WTC11 (cell line): Measurements from ENCODE around the gene SMAD6. TPM values are rescaled to one million over a fixed set of nuclear protein-coding genes. Genes with fewer than 3 reads are reported as not detected.

Source experiments
- ATAC-seq: fragments of 200-7000 bp; cut with Tn5 transposase; 2 replicates; pipeline ENCODE4 v1.10.0; 2021; ENCODE audit warnings: mild to moderate bottlenecking, moderate library complexity
- CTCF ChIA-PET: fragments of 300-600 bp; sonication (Branson Sonifier 250); formaldehyde crosslinking; loops from one replicate; lab custom pipeline; 2021; ENCODE audit warnings: antibody characterized with exemption; lab: Charles Lee
- POLR2A ChIA-PET: fragments of 350-600 bp; sonication (Branson Sonifier 250); formaldehyde crosslinking; loops from one replicate; lab custom pipeline; 2021; ENCODE audit warnings: antibody characterized with exemption; lab: Charles Lee
- DNase-seq: peaks from one replicate; pipeline ENCODE4 v3.0.0; 2021; ENCODE audit warnings: low spot score
- H3K27ac Mint-ChIP-seq: 2 replicates; pipeline ENCODE4 v1.8.0; 2021; ENCODE audit warnings: mixed read lengths
- H3K27me3 Mint-ChIP-seq: 2 replicates; pipeline ENCODE4 v1.8.0; 2021; ENCODE audit warnings: low read depth, mild to moderate bottlenecking, moderate library complexity, mixed read lengths
- H3K36me3 Mint-ChIP-seq: 2 replicates; pipeline ENCODE4 v1.8.0; 2021; ENCODE audit warnings: mixed read lengths
- H3K4me1 Mint-ChIP-seq: 2 replicates; pipeline ENCODE4 v1.8.0; 2022; ENCODE audit warnings: mixed read lengths
- H3K4me3 Mint-ChIP-seq: 2 replicates; pipeline ENCODE4 v1.8.0; 2021; ENCODE audit warnings: mild to moderate bottlenecking, moderate library complexity, mixed read lengths
- H3K9me3 Mint-ChIP-seq: 2 replicates; pipeline ENCODE4 v1.8.0; 2021; ENCODE audit warnings: mixed read lengths
- ETV6 ChIP-seq: sonication (generic); formaldehyde crosslinking; IDR thresholded peaks from 2 replicates; pipeline ENCODE4 v1.8.1; 2022; ENCODE audit warnings: mild to moderate bottlenecking, missing genetic modification reagents
- IRF2 ChIP-seq: sonication (generic); formaldehyde crosslinking; IDR thresholded peaks from 2 replicates; pipeline ENCODE4 v1.8.0; 2022; ENCODE audit warnings: low read depth, missing genetic modification reagents, borderline replicate concordance
- NFE2L1 ChIP-seq: sonication (generic); formaldehyde crosslinking; IDR thresholded peaks from 2 replicates; pipeline ENCODE4 v1.8.1; 2023; ENCODE audit warnings: missing genetic modification reagents
- NR3C1 ChIP-seq: sonication (generic); formaldehyde crosslinking; conservative IDR thresholded peaks from 2 replicates; pipeline ENCODE4 v1.8.1; 2023; ENCODE audit warnings: low read depth, mild to moderate bottlenecking, missing genetic modification reagents
- RORB ChIP-seq: fragments of 250-450 bp; sonication (Bioruptor Pico); IDR thresholded peaks from 2 replicates; pipeline ENCODE4 v1.9.0; 2021; ENCODE audit warnings: mild to moderate bottlenecking
- SP1 ChIP-seq: sonication (generic); formaldehyde crosslinking; conservative IDR thresholded peaks from 2 replicates; pipeline ENCODE4 v1.8.1; 2022; ENCODE audit warnings: missing genetic modification reagents
- TEAD1 ChIP-seq: sonication (generic); formaldehyde crosslinking; IDR thresholded peaks from 2 replicates; pipeline ENCODE4 v1.8.0; 2022; ENCODE audit warnings: mild to moderate bottlenecking, missing genetic modification reagents
- ZBTB21 ChIP-seq: sonication (generic); formaldehyde crosslinking; IDR thresholded peaks from 2 replicates; pipeline ENCODE4 v1.8.1; 2023; ENCODE audit warnings: mild to moderate bottlenecking, missing genetic modification reagents, borderline replicate concordance
- ZNF121 ChIP-seq: sonication (generic); formaldehyde crosslinking; IDR thresholded peaks from 2 replicates; pipeline ENCODE4 v1.8.0; 2023; ENCODE audit warnings: missing genetic modification reagents
- ZNF219 ChIP-seq: sonication (generic); formaldehyde crosslinking; IDR thresholded peaks from 2 replicates; pipeline ENCODE4 v1.8.0; 2023; ENCODE audit warnings: missing genetic modification reagents, mild to moderate bottlenecking, borderline replicate concordance
- ZNF232 ChIP-seq: sonication (generic); formaldehyde crosslinking; IDR thresholded peaks from 2 replicates; pipeline ENCODE4 v1.8.0; 2022; ENCODE audit warnings: mild to moderate bottlenecking, missing genetic modification reagents
- ZNF423 ChIP-seq: fragments of 250-450 bp; sonication (Bioruptor Pico); IDR thresholded peaks from 2 replicates; pipeline ENCODE4 v2.1.2; 2022; ENCODE audit warnings: mild to moderate bottlenecking, moderate library complexity
- total RNA-seq: library from RNA; stranded (reverse); gene quantifications from 3 replicates; pipeline ENCODE4 v1.2.3, GENCODE V29; 2021
- TF ChIP-seq, protein P1 (sequence below): sonication (generic); formaldehyde crosslinking; IDR thresholded peaks from 2 replicates; pipeline ENCODE4 v1.8.1; 2023; ENCODE audit warnings: mild to moderate bottlenecking, missing genetic modification reagents, borderline replicate concordance
- TF ChIP-seq, protein P2 (sequence below): fragments of 200-600 bp; IDR thresholded peaks from 2 replicates; pipeline ENCODE4 v1.8.0; 2022; ENCODE audit warnings: antibody characterized with exemption
- TF ChIP-seq, protein P3 (sequence below): fragments of 250-450 bp; sonication (Bioruptor Pico); IDR thresholded peaks from 2 replicates; pipeline ENCODE4 v1.9.0; 2021; ENCODE audit warnings: mild to moderate bottlenecking
- TF ChIP-seq, protein P4 (sequence below): fragments of 250-450 bp; sonication (Bioruptor Pico); IDR thresholded peaks from 2 replicates; pipeline ENCODE4 v1.9.0; 2021; ENCODE audit warnings: mild to moderate bottlenecking
- TF ChIP-seq, protein P5 (sequence below): fragments of 250-450 bp; sonication (Bioruptor Pico); IDR thresholded peaks from 2 replicates; pipeline ENCODE4 v1.8.0; 2021; ENCODE audit warnings: mild to moderate bottlenecking
- TF ChIP-seq, protein P6 (sequence below): fragments of 250-450 bp; sonication (Bioruptor Pico); IDR thresholded peaks from 2 replicates; pipeline ENCODE4 v2.1.2; 2022; ENCODE audit warnings: mild to moderate bottlenecking, moderate library complexity

SMAD6 gene
- total RNA-seq, 1 experiment from 2014 or later: 13.9 TPM

DNA sequence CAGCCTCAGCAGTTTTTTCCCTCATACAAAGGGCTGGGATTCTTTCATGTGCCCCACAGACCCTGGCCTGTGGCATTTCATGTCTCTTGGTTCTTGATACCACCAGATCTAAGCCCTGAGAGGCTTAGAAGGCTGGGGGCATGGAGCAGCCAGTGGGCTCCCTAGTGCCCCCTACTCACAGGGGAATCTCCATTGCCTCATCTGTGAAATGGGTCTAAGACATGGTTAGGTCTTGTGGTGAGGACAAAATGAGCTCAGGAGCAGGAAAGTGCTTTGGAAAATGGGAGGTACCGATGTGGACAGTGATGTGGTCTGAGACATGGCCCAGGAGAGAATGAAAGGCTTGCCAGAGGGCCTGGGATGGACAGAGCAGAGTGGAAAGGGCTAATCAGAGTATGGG, 94.3 kb downstream of the SMAD6 start (continued):
- TF ChIP-seq, protein P1, sequence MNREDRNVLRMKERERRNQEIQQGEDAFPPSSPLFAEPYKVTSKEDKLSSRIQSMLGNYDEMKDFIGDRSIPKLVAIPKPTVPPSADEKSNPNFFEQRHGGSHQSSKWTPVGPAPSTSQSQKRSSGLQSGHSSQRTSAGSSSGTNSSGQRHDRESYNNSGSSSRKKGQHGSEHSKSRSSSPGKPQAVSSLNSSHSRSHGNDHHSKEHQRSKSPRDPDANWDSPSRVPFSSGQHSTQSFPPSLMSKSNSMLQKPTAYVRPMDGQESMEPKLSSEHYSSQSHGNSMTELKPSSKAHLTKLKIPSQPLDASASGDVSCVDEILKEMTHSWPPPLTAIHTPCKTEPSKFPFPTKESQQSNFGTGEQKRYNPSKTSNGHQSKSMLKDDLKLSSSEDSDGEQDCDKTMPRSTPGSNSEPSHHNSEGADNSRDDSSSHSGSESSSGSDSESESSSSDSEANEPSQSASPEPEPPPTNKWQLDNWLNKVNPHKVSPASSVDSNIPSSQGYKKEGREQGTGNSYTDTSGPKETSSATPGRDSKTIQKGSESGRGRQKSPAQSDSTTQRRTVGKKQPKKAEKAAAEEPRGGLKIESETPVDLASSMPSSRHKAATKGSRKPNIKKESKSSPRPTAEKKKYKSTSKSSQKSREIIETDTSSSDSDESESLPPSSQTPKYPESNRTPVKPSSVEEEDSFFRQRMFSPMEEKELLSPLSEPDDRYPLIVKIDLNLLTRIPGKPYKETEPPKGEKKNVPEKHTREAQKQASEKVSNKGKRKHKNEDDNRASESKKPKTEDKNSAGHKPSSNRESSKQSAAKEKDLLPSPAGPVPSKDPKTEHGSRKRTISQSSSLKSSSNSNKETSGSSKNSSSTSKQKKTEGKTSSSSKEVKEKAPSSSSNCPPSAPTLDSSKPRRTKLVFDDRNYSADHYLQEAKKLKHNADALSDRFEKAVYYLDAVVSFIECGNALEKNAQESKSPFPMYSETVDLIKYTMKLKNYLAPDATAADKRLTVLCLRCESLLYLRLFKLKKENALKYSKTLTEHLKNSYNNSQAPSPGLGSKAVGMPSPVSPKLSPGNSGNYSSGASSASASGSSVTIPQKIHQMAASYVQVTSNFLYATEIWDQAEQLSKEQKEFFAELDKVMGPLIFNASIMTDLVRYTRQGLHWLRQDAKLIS (CRISPR knock-in tag): no peak
- TF ChIP-seq IRF2: no peak
- no peak for TF ChIP-seq ZNF121 (CRISPR knock-in tag)

DNA sequence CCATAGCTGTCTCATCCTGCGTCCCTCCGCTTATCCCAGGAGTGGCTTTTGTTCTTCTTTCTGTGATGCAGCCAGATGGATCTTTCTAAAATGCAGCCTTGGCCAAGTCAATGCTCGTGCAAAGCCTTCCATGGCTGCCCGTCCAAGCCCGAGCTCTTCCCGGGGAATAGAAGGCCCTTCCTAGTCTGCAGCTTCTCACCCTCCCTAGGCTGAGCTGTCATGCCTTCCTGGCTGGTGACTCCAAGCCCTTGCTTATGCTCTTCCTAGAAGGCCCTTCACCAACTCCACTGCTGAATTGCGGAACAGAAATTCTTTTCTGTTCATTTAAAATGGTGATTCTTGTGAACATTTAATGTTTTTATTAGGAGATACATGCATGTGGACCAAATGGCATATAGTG, 95.9 kb downstream of the SMAD6 start:
- no peak for ATAC-seq
- no peaks in the 10 kb centered on the region for H3K36me3 Mint-ChIP-seq
- no peak for TF ChIP-seq RORB (CRISPR knock-in tag)
- no peak for TF ChIP-seq ZNF232 (CRISPR knock-in tag)
- no peak for TF ChIP-seq ZNF219 (CRISPR knock-in tag)
- no peak for TF ChIP-seq NR3C1 (CRISPR knock-in tag)
- no peak for TF ChIP-seq TEAD1 (CRISPR knock-in tag)
- TF ChIP-seq IRF2: no peak
- TF ChIP-seq, protein P2, sequence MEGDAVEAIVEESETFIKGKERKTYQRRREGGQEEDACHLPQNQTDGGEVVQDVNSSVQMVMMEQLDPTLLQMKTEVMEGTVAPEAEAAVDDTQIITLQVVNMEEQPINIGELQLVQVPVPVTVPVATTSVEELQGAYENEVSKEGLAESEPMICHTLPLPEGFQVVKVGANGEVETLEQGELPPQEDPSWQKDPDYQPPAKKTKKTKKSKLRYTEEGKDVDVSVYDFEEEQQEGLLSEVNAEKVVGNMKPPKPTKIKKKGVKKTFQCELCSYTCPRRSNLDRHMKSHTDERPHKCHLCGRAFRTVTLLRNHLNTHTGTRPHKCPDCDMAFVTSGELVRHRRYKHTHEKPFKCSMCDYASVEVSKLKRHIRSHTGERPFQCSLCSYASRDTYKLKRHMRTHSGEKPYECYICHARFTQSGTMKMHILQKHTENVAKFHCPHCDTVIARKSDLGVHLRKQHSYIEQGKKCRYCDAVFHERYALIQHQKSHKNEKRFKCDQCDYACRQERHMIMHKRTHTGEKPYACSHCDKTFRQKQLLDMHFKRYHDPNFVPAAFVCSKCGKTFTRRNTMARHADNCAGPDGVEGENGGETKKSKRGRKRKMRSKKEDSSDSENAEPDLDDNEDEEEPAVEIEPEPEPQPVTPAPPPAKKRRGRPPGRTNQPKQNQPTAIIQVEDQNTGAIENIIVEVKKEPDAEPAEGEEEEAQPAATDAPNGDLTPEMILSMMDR: no peak
- TF ChIP-seq, protein P3, sequence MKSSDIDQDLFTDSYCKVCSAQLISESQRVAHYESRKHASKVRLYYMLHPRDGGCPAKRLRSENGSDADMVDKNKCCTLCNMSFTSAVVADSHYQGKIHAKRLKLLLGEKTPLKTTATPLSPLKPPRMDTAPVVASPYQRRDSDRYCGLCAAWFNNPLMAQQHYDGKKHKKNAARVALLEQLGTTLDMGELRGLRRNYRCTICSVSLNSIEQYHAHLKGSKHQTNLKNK (CRISPR knock-in tag): no peak
- TF ChIP-seq ZNF423 (CRISPR knock-in tag): no peak
- TF ChIP-seq, protein P4, sequence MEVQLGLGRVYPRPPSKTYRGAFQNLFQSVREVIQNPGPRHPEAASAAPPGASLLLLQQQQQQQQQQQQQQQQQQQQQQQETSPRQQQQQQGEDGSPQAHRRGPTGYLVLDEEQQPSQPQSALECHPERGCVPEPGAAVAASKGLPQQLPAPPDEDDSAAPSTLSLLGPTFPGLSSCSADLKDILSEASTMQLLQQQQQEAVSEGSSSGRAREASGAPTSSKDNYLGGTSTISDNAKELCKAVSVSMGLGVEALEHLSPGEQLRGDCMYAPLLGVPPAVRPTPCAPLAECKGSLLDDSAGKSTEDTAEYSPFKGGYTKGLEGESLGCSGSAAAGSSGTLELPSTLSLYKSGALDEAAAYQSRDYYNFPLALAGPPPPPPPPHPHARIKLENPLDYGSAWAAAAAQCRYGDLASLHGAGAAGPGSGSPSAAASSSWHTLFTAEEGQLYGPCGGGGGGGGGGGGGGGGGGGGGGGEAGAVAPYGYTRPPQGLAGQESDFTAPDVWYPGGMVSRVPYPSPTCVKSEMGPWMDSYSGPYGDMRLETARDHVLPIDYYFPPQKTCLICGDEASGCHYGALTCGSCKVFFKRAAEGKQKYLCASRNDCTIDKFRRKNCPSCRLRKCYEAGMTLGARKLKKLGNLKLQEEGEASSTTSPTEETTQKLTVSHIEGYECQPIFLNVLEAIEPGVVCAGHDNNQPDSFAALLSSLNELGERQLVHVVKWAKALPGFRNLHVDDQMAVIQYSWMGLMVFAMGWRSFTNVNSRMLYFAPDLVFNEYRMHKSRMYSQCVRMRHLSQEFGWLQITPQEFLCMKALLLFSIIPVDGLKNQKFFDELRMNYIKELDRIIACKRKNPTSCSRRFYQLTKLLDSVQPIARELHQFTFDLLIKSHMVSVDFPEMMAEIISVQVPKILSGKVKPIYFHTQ (CRISPR knock-in tag): no peak
- no peak for TF ChIP-seq ZBTB21 (CRISPR knock-in tag)
- TF ChIP-seq NFE2L1 (CRISPR knock-in tag): no peak
- CTCF ChIA-PET: interaction anchor here (1.3 to 1.8 kb wide), 3 partner anchors 9 to 54 kb away, joined by 4 to 12 read pairs (median 6); no protein-coding TSS in a partner anchor
- no peaks in the 10 kb centered on the region for H3K27me3 Mint-ChIP-seq
- DNase-seq: no peak
- H3K9me3 Mint-ChIP-seq: no peaks in the 10 kb centered on the region
- POLR2A ChIA-PET: interaction anchor here (0.6 kb wide), 1 partner anchor 142 kb away, joined by 4 read pairs; no protein-coding TSS in a partner anchor
- no peak overlapping the region for H3K4me3 Mint-ChIP-seq
- peaks cover 10% of the 10 kb centered on the region for H3K4me1 Mint-ChIP-seq
- no peak overlapping the region for H3K27ac Mint-ChIP-seq

DNA sequence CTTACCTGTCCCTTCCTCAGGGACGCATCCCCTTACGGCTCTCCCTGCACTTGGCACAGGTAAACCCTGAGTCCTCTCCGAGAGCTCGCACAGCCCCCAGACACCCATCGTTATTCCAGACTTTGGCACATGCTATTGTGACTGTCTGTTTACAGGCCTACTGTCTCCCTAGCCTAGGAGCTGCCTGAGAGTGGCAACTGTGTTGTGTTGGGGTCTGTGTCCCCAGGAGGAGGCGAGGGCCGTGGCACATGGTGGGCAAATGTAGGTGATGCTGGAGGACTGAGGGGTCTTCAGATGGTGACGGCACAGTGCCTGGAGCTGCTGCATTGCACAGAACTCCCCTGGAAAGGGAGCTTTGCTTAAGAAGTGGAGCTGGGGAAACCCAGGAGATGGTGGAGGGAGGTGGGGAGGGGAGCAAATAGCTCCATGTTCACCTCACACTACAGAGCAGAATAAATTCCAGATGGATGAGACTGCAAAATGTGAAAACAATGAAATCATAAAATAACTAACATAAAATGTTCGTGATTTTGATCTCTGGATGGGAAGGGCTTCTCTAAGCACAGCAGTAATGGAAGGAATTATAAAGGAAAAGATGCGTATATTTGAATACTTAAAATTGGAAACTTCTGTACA, 96.5 kb downstream of the SMAD6 start:
- ATAC-seq (no peak), DNase-seq (no peak)
- Mint-ChIP-seq H3K27ac (no peak overlapping the region), H3K4me3 (no peak overlapping the region), H3K9me3 (no peaks in the 10 kb centered on the region), H3K4me1 (peaks cover 13% of the 10 kb centered on the region), H3K27me3 (no peaks in the 10 kb centered on the region), H3K36me3 (no peaks in the 10 kb centered on the region)
- ChIA-PET CTCF (interaction anchor here (1.3 to 1.8 kb wide), 3 partner anchors 10 to 53 kb away, joined by 4 to 12 read pairs (median 6); no protein-coding TSS in a partner anchor), POLR2A (interaction anchor here (0.6 kb wide), 1 partner anchor 143 kb away, joined by 4 read pairs; no protein-coding TSS in a partner anchor)
- TF ChIP-seq, protein P5, sequence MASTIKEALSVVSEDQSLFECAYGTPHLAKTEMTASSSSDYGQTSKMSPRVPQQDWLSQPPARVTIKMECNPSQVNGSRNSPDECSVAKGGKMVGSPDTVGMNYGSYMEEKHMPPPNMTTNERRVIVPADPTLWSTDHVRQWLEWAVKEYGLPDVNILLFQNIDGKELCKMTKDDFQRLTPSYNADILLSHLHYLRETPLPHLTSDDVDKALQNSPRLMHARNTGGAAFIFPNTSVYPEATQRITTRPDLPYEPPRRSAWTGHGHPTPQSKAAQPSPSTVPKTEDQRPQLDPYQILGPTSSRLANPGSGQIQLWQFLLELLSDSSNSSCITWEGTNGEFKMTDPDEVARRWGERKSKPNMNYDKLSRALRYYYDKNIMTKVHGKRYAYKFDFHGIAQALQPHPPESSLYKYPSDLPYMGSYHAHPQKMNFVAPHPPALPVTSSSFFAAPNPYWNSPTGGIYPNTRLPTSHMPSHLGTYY (CRISPR knock-in tag): no peak
- no peak for TF ChIP-seq SP1 (CRISPR knock-in tag)
- TF ChIP-seq, protein P4 (CRISPR knock-in tag): no peak
- TF ChIP-seq ETV6 (CRISPR knock-in tag): no peak
- TF ChIP-seq, protein P6, sequence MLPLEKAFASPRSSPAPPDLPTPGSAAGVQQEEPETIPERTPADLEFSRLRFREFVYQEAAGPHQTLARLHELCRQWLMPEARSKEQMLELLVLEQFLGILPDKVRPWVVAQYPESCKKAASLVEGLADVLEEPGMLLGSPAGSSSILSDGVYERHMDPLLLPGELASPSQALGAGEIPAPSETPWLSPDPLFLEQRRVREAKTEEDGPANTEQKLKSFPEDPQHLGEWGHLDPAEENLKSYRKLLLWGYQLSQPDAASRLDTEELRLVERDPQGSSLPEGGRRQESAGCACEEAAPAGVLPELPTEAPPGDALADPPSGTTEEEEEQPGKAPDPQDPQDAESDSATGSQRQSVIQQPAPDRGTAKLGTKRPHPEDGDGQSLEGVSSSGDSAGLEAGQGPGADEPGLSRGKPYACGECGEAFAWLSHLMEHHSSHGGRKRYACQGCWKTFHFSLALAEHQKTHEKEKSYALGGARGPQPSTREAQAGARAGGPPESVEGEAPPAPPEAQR (CRISPR knock-in tag): no peak
